Breast epithelium (tissue), 4 donors: ENCODE results near the gene CIAO1. TPM values are rescaled to one million over a fixed set of nuclear protein-coding genes. Genes with fewer than 3 reads are reported as not detected.
A peak's percentile ranks its signal among the peaks of the same experiment; 100 is the strongest.
"Not testable (repeated sequence)": the region's sequence is repeated elsewhere in the genome, so short reads cannot be mapped to it uniquely, and the experiment has no call there.

Source experiments
- DNase-seq, 2 donors: peaks; one replicate each; pipeline ENCODE4 v3.0.0-alpha.2; 2019; ENCODE audit warnings: low spot score in 2 of 2
- H3K27ac ChIP-seq, 2 donors: fragments of 200-600 bp; sonication (generic) in 1 of 2; one replicate each; pipeline ENCODE4 v1.5.1; 2016 to 2019; ENCODE audit warnings: mild to moderate bottlenecking in 1 of 2
- H3K27me3 ChIP-seq, 2 donors: fragments of 200-600 bp; sonication (generic) in 1 of 2; one replicate each; pipeline versions ENCODE4 v1.5.1 to v1.6.0; 2017 to 2019; ENCODE audit warnings: control low read depth in 1 of 2, mild to moderate bottlenecking in 1 of 2
- H3K36me3 ChIP-seq: fragments of 200-600 bp; one replicate; pipeline ENCODE4 v1.5.1; 2019
- H3K4me1 ChIP-seq, 2 donors: fragments of 200-600 bp; sonication (generic); one replicate each; pipeline ENCODE4 v1.5.1; 2016 to 2019; ENCODE audit warnings: control low read depth in 1 of 2
- H3K4me3 ChIP-seq, 3 donors: fragments of 200-600 bp; sonication (generic); 1 replicate in 2 of 3; 2 replicates in 1 of 3; pipeline ENCODE4 v1.5.1; 2016 to 2019; ENCODE audit warnings: mild to moderate bottlenecking in 3 of 3, moderate library complexity in 2 of 3
- H3K9me3 ChIP-seq, 2 donors: fragments of 200-600 bp; sonication (generic) in 1 of 2; one replicate each; pipeline ENCODE4 v1.5.1; 2016 to 2019; ENCODE audit warnings: control low read depth in 1 of 2
- CTCF ChIP-seq, 3 donors: fragments of 450-650 bp; IDR thresholded peaks; one replicate each; pipeline ENCODE4 v1.5.1; 2016 to 2017; ENCODE audit warnings: antibody characterized with exemption in 3 of 3, mild to moderate bottlenecking in 3 of 3, moderate library complexity in 3 of 3
- POLR2A ChIP-seq: fragments of 450-650 bp; IDR thresholded peaks from one replicate; pipeline ENCODE4 v1.6.1; 2016; ENCODE audit warnings: antibody characterized with exemption, mild to moderate bottlenecking, moderate library complexity
- POLR2AphosphoS5 ChIP-seq, 3 donors: sonication (generic); formaldehyde crosslinking; IDR thresholded peaks; one replicate each; pipeline ENCODE4 v1.6.1; 2017; ENCODE audit warnings: antibody characterized with exemption in 3 of 3
- intact Hi-C: fragments of 100-400 bp; cut with DNase I; formaldehyde crosslinking; loops from one replicate; pipeline ENCODE4 v1.15.1; 2023; ENCODE audit warnings: low total_unique reads
- total RNA-seq, 3 donors: library from RNA; depleted of rRNA; stranded (reverse); fragments of >200 nt; gene quantifications; one replicate each; pipeline ENCODE4 v1.1.0, GENCODE V29; 2016

The CIAO1 gene
- total RNA-seq, 3 donors from 2014 or later: 119 to 131 (median 127) TPM

GRCh38 chr2:96256611-96257113 lies 9.4 kb upstream of the CIAO1 start:
- intact Hi-C loops: no loop called here
- Histone ChIP-seq H3K36me3 (peaks cover 11% of the 10 kb centered on the region), H3K4me3 (no peak overlapping the region), H3K9me3 (no peaks in the 10 kb centered on the region), H3K4me1 (peaks cover 3 to 18% of the 10 kb centered on the region in 2 donors), H3K27ac (peak overlapping the region; percentile 20 to 90), H3K27me3 (no peaks in the 10 kb centered on the region)
- TF ChIP-seq POLR2AphosphoS5 (IDR thresholded peaks at IDR 0.05) (no peak), POLR2A (no peak), CTCF (IDR thresholded peaks at IDR 0.05) (no peak)
- DNase-seq: no peak

DNA sequence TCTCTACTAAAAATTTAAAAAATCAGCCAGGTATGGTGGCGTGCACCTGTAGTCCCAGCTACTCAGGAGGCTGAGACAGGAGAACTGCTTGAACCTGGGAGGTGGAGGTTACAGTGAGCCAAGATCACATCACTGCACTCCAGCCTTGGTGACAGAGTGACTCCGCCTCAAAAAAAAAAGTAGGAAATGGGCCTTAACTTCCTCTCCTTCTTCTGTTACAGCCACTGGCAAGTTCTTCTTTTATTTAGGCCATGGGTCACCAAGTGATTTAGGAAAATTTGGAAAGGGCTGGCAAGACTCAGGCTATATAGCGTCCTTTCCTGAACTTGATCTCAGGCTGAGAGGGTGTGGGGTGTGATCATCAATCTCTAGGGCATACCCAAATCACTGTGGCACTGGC lies 8.3 kb upstream of the CIAO1 start:
- H3K27me3 ChIP-seq, DNase-seq, H3K9me3 ChIP-seq, intact Hi-C loops, H3K4me3 ChIP-seq: not testable (repeated sequence)
- Histone ChIP-seq H3K27ac (peak overlapping the region; percentile 88 to 90), H3K4me1 (peaks cover 3 to 18% of the 10 kb centered on the region in 2 donors), H3K36me3 (peaks cover 11% of the 10 kb centered on the region)

GRCh38 chr2:96258166-96259022 lies 7.6 kb upstream of the CIAO1 start:
- Histone ChIP-seq H3K9me3 (no peaks in the 10 kb centered on the region), H3K4me3 (no peak overlapping the region), H3K36me3 (peaks cover 11% of the 10 kb centered on the region), H3K4me1 (peaks cover 3 to 18% of the 10 kb centered on the region in 2 donors), H3K27ac (peak overlapping the region; percentile 88 to 90), H3K27me3 (no peaks in the 10 kb centered on the region)
- DNase-seq: no peak
- intact Hi-C loops: no loop called here
- TF ChIP-seq POLR2A (no peak), POLR2AphosphoS5 (IDR thresholded peaks at IDR 0.05) (no peak), CTCF (IDR thresholded peaks at IDR 0.05) (no peak)

GRCh38 chr2:96259497-96259921 lies 6.5 kb upstream of the CIAO1 start:
- H3K36me3 ChIP-seq: peaks cover 4% of the 10 kb centered on the region
- TF ChIP-seq POLR2A (no peak), POLR2AphosphoS5 (IDR thresholded peaks at IDR 0.05) (no peak), CTCF (IDR thresholded peaks at IDR 0.05) (no peak)
- no peaks in the 10 kb centered on the region for H3K27me3 ChIP-seq
- no peaks in the 10 kb centered on the region for H3K9me3 ChIP-seq
- peaks cover 7 to 24% of the 10 kb centered on the region in 2 donors for H3K4me1 ChIP-seq
- intact Hi-C loops: no loop called here
- H3K4me3 ChIP-seq: no peak overlapping the region
- H3K27ac ChIP-seq: peak overlapping the region; percentile 88 to 90
- no peak for DNase-seq

DNA sequence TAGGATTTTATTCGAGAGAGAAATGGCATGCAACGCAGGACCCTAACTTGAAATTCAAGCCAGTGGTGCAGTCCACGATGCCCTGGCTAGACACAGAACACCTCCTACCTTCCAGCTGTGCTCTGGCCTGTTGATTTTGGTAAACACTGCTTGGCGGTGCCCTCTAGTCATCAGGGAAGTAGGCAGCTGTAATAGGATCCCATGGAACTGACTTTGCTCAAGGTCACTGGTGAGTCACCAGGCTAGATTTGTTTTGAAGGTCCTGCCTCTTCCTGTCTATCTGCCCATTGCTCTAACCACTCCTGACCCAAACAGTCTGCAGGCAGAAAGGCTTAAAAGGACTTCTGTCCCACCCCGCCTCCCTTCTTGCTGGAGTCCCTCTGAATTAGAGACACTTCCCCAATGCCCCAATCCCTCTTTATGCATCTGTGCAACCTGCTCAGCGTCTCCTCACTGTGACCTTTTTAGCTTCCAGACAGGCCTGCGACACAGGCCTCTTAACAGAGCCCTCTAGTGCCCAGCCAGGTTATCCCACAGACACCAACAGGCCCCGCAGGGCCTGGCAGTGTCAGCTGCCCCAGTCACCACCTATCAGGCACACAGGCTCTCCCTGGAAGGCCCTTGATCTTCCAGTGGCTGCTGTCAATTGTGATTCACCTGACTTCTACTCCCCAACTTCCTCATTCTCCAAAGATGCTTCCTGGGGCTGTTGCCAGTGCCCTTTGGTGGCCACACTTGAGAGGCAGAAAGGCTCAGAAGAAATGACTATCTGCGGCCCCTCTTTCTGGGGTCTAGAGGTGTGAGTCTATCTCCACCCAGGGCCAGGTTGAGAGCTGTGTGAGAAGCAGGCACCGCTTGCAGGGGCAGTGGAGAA lies 5.4 kb upstream of the CIAO1 start:
- H3K36me3 ChIP-seq: no peaks in the 10 kb centered on the region

More for the DNA sequence above, 5.4 kb upstream of the CIAO1 start:
- no peaks in the 10 kb centered on the region for H3K9me3 ChIP-seq
- TF ChIP-seq POLR2A (no peak), POLR2AphosphoS5 (IDR thresholded peaks at IDR 0.05) (peak; percentile 30 to 33 (median 32)), CTCF (IDR thresholded peaks at IDR 0.05) (peak in 2 of 3 donors; percentile 33 to 35)
- peak overlapping the region in 1 of 3 donors; percentile 14 for H3K4me3 ChIP-seq
- intact Hi-C loops: no loop called here
- peak overlapping the region; percentile 88 to 90 for H3K27ac ChIP-seq
- no peaks in the 10 kb centered on the region for H3K27me3 ChIP-seq
- peak; percentile 75 to 80 for DNase-seq
- H3K4me1 ChIP-seq: peaks cover 7 to 28% of the 10 kb centered on the region in 2 donors
